Liver (tissue), 9 donors: ENCODE measurements around the gene MAP4K4. TPM values are rescaled to one million over a fixed set of nuclear protein-coding genes. Genes with fewer than 3 reads are reported as not detected.

ENCODE experiments used
- DNase-seq: peaks from one replicate; pipeline ENCODE4 v3.0.0-alpha.2; 2017; ENCODE audit warnings: low spot score
- H3K27ac ChIP-seq, 2 donors: one replicate each; pipeline ENCODE4 v1.7.0; 2013; ENCODE audit warnings: inconsistent platforms in 2 of 2, low read length in 2 of 2, control low read depth in 1 of 2, low read depth in 1 of 2, mild to moderate bottlenecking in 1 of 2
- H3K27me3 ChIP-seq, 4 donors: one replicate each; pipeline versions ENCODE4 v1.6.1 to v1.7.0; 2013; ENCODE audit warnings: low read length in 3 of 4, inconsistent platforms in 1 of 4, mild to moderate bottlenecking in 1 of 4, moderate library complexity in 1 of 4; ENCODE audit not compliant: control insufficient read depth in 4 of 4, insufficient read depth in 4 of 4
- H3K36me3 ChIP-seq, 4 donors: one replicate each; pipeline versions ENCODE4 v1.6.1 to v1.7.0; 2013; ENCODE audit warnings: low read length in 3 of 4, mild to moderate bottlenecking in 3 of 4, low read depth in 1 of 4, moderate library complexity in 1 of 4; ENCODE audit not compliant: control insufficient read depth in 4 of 4, insufficient read depth in 3 of 4
- H3K4me1 ChIP-seq, 4 donors: one replicate each; pipeline versions ENCODE4 v1.6.1 to v1.7.0; 2013; ENCODE audit warnings: low read length in 3 of 4, mild to moderate bottlenecking in 3 of 4, moderate library complexity in 1 of 4; ENCODE audit not compliant: control insufficient read depth in 4 of 4, insufficient read depth in 4 of 4
- H3K4me3 ChIP-seq, 3 donors: one replicate each; pipeline versions ENCODE4 v1.6.1 to v1.7.0; 2013; ENCODE audit warnings: low read length in 3 of 3, control low read depth in 1 of 3, low read depth in 1 of 3, mild to moderate bottlenecking in 1 of 3
- H3K9ac ChIP-seq, 2 donors: one replicate each; pipeline ENCODE4 v1.7.0; 2013; ENCODE audit warnings: low read length in 2 of 2, mild to moderate bottlenecking in 2 of 2, moderate library complexity in 2 of 2, control low read depth in 1 of 2, low read depth in 1 of 2
- H3K9me3 ChIP-seq, 4 donors: one replicate each; pipeline versions ENCODE4 v1.6.1 to v1.7.0; 2013; ENCODE audit warnings: low read length in 3 of 4; ENCODE audit not compliant: control insufficient read depth in 4 of 4
- ATF3 ChIP-seq: IDR thresholded peaks from 2 replicates; pipeline ENCODE4 v1.6.1; 2016; ENCODE audit warnings: antibody characterized with exemption
- EGR1 ChIP-seq, 2 donors: IDR thresholded peaks; 2 replicates each; pipeline ENCODE4 v1.6.1; 2016 to 2018; ENCODE audit warnings: antibody characterized with exemption in 2 of 2, low read depth in 2 of 2
- FOXA1 ChIP-seq: IDR thresholded peaks from 2 replicates; pipeline ENCODE4 v1.6.1; 2016; ENCODE audit warnings: antibody characterized with exemption
- FOXA2 ChIP-seq: IDR thresholded peaks from 2 replicates; pipeline ENCODE4 v1.6.1; 2016; ENCODE audit warnings: antibody characterized with exemption
- GABPA ChIP-seq, 2 donors: IDR thresholded peaks in 1 of 2; conservative IDR thresholded peaks in 1 of 2; 2 replicates each; pipeline ENCODE4 v1.6.1; 2016; ENCODE audit warnings: antibody characterized with exemption in 2 of 2, mild to moderate bottlenecking in 1 of 2, moderate library complexity in 1 of 2
- HNF4A ChIP-seq, 2 donors: conservative IDR thresholded peaks; 2 replicates each; pipeline ENCODE4 v1.6.1; 2016; ENCODE audit warnings: antibody characterized with exemption in 2 of 2, mild to moderate bottlenecking in 2 of 2
- HNF4G ChIP-seq: IDR thresholded peaks from 2 replicates; pipeline ENCODE4 v1.6.1; 2016; ENCODE audit warnings: antibody characterized with exemption
- JUND ChIP-seq, 2 donors: IDR thresholded peaks; 2 replicates each; pipeline ENCODE4 v1.6.1; 2016; ENCODE audit warnings: antibody characterized with exemption in 2 of 2
- MAX ChIP-seq: IDR thresholded peaks from 2 replicates; pipeline ENCODE4 v1.6.1; 2016; ENCODE audit warnings: antibody characterized with exemption
- NR2F2 ChIP-seq: IDR thresholded peaks from 2 replicates; pipeline ENCODE4 v1.6.1; 2016; ENCODE audit warnings: antibody characterized with exemption
- RAD21 ChIP-seq, 2 donors: IDR thresholded peaks; 2 replicates each; pipeline ENCODE4 v1.6.1; 2016; ENCODE audit warnings: antibody characterized with exemption in 2 of 2, mild to moderate bottlenecking in 2 of 2
- RXRA ChIP-seq, 2 donors: IDR thresholded peaks; 2 replicates each; pipeline ENCODE4 v1.6.1; 2017 to 2018; ENCODE audit warnings: antibody characterized with exemption in 2 of 2, mild to moderate bottlenecking in 1 of 2
- SP1 ChIP-seq: IDR thresholded peaks from 2 replicates; pipeline ENCODE4 v1.6.1; 2018; ENCODE audit warnings: antibody characterized with exemption, mild to moderate bottlenecking
- TAF1 ChIP-seq: conservative IDR thresholded peaks from 2 replicates; pipeline ENCODE4 v1.6.1; 2016; ENCODE audit warnings: antibody characterized with exemption, mild to moderate bottlenecking
- YY1 ChIP-seq: IDR thresholded peaks from 2 replicates; pipeline ENCODE4 v1.6.1; 2016; ENCODE audit warnings: antibody characterized with exemption, mild to moderate bottlenecking
- ZBTB33 ChIP-seq: IDR thresholded peaks from 2 replicates; pipeline ENCODE4 v1.6.1; 2016; ENCODE audit warnings: antibody characterized with exemption
- WGBS: extraction: QIAGEN DNeasy Blood & Tissue Kit; methylation state at CpG from one replicate; pipeline ENCODE4 v1.1.7; 2013; 5-methylcytosine and 5-hydroxymethylcytosine counted together
- polyA plus RNA-seq, 2 donors: library from polyadenylated mRNA; stranded (reverse) in 1 of 2; unstranded in 1 of 2; fragments of 200-250 nt in 1 of 2; fragments of >200 nt in 1 of 2; fragmentation: Nextera tagmentation in 1 of 2; extraction: Ambion mirVana in 1 of 2; gene quantifications; one replicate each; pipeline versions ENCODE4 v1.2.1 to v1.2.3, GENCODE V29; 2013 to 2015
- total RNA-seq, 2 donors: library from RNA; depleted of rRNA; stranded (reverse); fragments of >200 nt; gene quantifications; one replicate each; pipeline ENCODE4 v1.2.3, GENCODE V29; 2014
- TF ChIP-seq, protein P1 (sequence below): fragments of 150-350 bp; IDR thresholded peaks from 2 replicates; pipeline ENCODE4 v1.5.1; 2017; ENCODE audit warnings: improper control_type of control experiment, low read depth, low read length; ENCODE audit not compliant: missing input control
- TF ChIP-seq, protein P2 (sequence below): IDR thresholded peaks from 2 replicates; pipeline ENCODE4 v1.6.1; 2016; ENCODE audit warnings: antibody characterized with exemption, mild to moderate bottlenecking
- donor health status: healthy.
- donor health status: healthy.
- donor health status: healthy.
- donor health status: healthy.
- donor health status: healthy.

Gene MAP4K4
- total and polyA plus RNA-seq, 4 donors: 9.1 to 40.0 (median 23.6) TPM

DNA sequence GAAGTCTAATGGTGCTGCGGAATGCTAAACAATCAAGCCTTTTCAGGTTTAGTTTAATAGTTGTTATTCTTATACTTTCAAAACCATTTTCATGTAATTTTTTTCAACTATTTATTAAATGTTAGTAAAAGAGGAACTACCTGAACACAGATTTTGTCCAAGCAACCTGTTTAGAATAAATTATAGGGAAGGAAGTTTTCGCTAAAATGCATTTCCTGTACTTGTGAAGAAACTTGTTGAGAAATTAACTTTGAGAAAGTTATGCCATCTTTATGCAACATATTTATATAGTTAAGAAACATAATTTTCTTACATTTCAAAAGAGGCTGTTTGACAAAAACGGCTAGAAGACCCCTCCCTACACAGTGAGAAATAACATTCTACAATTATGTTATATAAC lies 16.6 kb downstream of the MAP4K4 start:
- H3K4me1 ChIP-seq: peaks cover 1 to 18% (median 11%) of the 10 kb centered on the region in 4 donors
- H3K9ac ChIP-seq: no peak overlapping the region
- DNase-seq: no peak
- H3K9me3 ChIP-seq: no peaks in the 10 kb centered on the region
- H3K27ac ChIP-seq: no peak overlapping the region
- TF ChIP-seq EGR1 (IDR thresholded peaks at IDR 0.05; ENCODE audit: low read depth in 2 of 2) (no peak), TAF1 (no peak)
- TF ChIP-seq, protein P1, sequence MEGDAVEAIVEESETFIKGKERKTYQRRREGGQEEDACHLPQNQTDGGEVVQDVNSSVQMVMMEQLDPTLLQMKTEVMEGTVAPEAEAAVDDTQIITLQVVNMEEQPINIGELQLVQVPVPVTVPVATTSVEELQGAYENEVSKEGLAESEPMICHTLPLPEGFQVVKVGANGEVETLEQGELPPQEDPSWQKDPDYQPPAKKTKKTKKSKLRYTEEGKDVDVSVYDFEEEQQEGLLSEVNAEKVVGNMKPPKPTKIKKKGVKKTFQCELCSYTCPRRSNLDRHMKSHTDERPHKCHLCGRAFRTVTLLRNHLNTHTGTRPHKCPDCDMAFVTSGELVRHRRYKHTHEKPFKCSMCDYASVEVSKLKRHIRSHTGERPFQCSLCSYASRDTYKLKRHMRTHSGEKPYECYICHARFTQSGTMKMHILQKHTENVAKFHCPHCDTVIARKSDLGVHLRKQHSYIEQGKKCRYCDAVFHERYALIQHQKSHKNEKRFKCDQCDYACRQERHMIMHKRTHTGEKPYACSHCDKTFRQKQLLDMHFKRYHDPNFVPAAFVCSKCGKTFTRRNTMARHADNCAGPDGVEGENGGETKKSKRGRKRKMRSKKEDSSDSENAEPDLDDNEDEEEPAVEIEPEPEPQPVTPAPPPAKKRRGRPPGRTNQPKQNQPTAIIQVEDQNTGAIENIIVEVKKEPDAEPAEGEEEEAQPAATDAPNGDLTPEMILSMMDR: no peak
- no peak overlapping the region for H3K4me3 ChIP-seq
- H3K36me3 ChIP-seq: no peaks in the 10 kb centered on the region
- 80% methylated on average over 3 of the region's 3 CpGs for WGBS
- H3K27me3 ChIP-seq: no peaks in the 10 kb centered on the region

DNA sequence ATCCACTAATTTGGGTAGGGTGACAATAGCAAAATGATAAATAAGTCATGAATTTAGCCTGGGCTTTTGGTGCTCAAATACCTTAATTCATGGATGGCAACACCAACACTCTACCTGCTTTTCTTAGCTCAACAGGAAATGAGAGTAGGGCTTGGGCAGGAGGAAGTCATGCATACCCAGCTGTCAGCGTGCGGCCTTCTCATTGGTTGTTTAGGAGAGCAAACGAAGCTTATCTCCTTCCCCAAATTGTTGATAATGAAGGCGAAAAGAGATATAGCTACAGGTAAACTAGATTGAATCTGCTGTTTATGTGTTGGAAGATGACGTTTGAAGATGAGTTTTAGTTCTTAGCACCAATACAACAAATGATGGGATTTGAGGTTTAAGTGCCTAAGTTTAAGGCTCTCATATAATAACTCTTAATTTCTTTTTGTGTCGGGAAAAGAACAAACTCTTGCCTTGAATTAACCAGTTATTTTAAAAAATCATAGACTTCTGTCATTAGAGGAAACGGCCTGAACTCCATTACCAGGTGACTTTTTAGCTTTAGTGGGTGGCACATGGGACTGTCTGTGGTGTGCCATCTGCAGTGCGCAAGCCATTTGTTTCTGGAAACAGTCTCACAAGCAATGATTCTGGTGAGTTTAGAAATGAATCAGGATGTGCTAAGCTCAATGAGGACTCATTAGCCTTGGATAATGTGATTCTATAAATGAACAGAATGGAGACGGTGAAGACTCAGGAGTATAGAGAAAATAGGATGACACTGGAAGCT lies 19.8 kb downstream of the MAP4K4 start:
- WGBS: 86% methylated on average over 9 of the region's 9 CpGs
- no peak for DNase-seq
- Histone ChIP-seq H3K36me3 (no peaks in the 10 kb centered on the region), H3K27ac (no peak overlapping the region), H3K9ac (peak overlapping the region in 1 of 2 donors; percentile 38), H3K4me3 (no peak overlapping the region), H3K4me1 (peaks cover 0 to 4% (median under 1%) of the 10 kb centered on the region in 4 donors), H3K27me3 (no peaks in the 10 kb centered on the region), H3K9me3 (no peaks in the 10 kb centered on the region)
- no peak for TF ChIP-seq RAD21 (IDR thresholded peaks at IDR 0.05)
- no peak for TF ChIP-seq SP1
- no peak for TF ChIP-seq GABPA (IDR thresholded peaks at IDR 0.05 in 1 of 2, conservative IDR thresholded peaks at IDR 0.05 in 1 of 2)
- TF ChIP-seq YY1: no peak
- TF ChIP-seq, protein P2, sequence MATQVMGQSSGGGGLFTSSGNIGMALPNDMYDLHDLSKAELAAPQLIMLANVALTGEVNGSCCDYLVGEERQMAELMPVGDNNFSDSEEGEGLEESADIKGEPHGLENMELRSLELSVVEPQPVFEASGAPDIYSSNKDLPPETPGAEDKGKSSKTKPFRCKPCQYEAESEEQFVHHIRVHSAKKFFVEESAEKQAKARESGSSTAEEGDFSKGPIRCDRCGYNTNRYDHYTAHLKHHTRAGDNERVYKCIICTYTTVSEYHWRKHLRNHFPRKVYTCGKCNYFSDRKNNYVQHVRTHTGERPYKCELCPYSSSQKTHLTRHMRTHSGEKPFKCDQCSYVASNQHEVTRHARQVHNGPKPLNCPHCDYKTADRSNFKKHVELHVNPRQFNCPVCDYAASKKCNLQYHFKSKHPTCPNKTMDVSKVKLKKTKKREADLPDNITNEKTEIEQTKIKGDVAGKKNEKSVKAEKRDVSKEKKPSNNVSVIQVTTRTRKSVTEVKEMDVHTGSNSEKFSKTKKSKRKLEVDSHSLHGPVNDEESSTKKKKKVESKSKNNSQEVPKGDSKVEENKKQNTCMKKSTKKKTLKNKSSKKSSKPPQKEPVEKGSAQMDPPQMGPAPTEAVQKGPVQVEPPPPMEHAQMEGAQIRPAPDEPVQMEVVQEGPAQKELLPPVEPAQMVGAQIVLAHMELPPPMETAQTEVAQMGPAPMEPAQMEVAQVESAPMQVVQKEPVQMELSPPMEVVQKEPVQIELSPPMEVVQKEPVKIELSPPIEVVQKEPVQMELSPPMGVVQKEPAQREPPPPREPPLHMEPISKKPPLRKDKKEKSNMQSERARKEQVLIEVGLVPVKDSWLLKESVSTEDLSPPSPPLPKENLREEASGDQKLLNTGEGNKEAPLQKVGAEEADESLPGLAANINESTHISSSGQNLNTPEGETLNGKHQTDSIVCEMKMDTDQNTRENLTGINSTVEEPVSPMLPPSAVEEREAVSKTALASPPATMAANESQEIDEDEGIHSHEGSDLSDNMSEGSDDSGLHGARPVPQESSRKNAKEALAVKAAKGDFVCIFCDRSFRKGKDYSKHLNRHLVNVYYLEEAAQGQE: no peak
- no peak for TF ChIP-seq JUND (IDR thresholded peaks at IDR 0.05)
- TF ChIP-seq HNF4G: no peak
- no peak for TF ChIP-seq TAF1
- TF ChIP-seq HNF4A (conservative IDR thresholded peaks at IDR 0.05): no peak
- TF ChIP-seq, protein P1: no peak
- TF ChIP-seq NR2F2: no peak
- no peak for TF ChIP-seq FOXA2
- no peak for TF ChIP-seq MAX
- TF ChIP-seq RXRA (IDR thresholded peaks at IDR 0.05): no peak
- no peak for TF ChIP-seq EGR1 (IDR thresholded peaks at IDR 0.05; ENCODE audit: low read depth in 2 of 2)
- TF ChIP-seq ZBTB33: no peak
- TF ChIP-seq ATF3: no peak
- no peak for TF ChIP-seq FOXA1
